Effector memory CD4-positive, alpha-beta T cell (primary cell): Measurements from ENCODE around the gene KIAA1217.
"Not testable (repeated sequence)": the region's sequence is repeated elsewhere in the genome, so short reads cannot be mapped to it uniquely, and the experiment has no call there.

Source experiments
- DNase-seq, 3 donors: peaks; one replicate each; pipeline ENCODE4 v3.0.0-alpha.2; 2020
- H3K27ac ChIP-seq: 2 replicates; pipeline ENCODE4 v1.7.0; 2013; ENCODE audit warnings: mild to moderate bottlenecking, low read length, moderate library complexity; ENCODE audit not compliant: insufficient read depth, poor library complexity, severe bottlenecking
- H3K27me3 ChIP-seq: replicated peaks from 2 replicates; pipeline ENCODE4 v1.7.0; 2013; ENCODE audit warnings: mild to moderate bottlenecking, low read length; ENCODE audit not compliant: insufficient read depth, control insufficient read depth, poor library complexity, severe bottlenecking
- H3K36me3 ChIP-seq: 2 replicates; pipeline ENCODE4 v1.7.0; 2013; ENCODE audit warnings: mild to moderate bottlenecking, low read length, moderate library complexity; ENCODE audit not compliant: control insufficient read depth, insufficient read depth
- H3K4me1 ChIP-seq: 2 replicates; pipeline ENCODE4 v1.7.0; 2013; ENCODE audit warnings: low read length, mild to moderate bottlenecking; ENCODE audit not compliant: control insufficient read depth, insufficient read depth, poor library complexity, severe bottlenecking
- H3K4me3 ChIP-seq: 2 replicates; pipeline ENCODE4 v1.7.0; 2013; ENCODE audit warnings: low read length, low read depth, mild to moderate bottlenecking; ENCODE audit not compliant: insufficient read depth, poor library complexity, severe bottlenecking
- H3K9me3 ChIP-seq: 2 replicates; pipeline ENCODE4 v1.7.0; 2013; ENCODE audit warnings: mild to moderate bottlenecking, low read length, moderate library complexity; ENCODE audit not compliant: control insufficient read depth

The KIAA1217 gene

GRCh38 chr10:24442641-24443174 lies 233.8 kb downstream of the KIAA1217 start:
- DNase-seq, H3K4me3 ChIP-seq, H3K4me1 ChIP-seq, H3K27me3 ChIP-seq, H3K9me3 ChIP-seq, H3K27ac ChIP-seq, H3K36me3 ChIP-seq: not testable (repeated sequence)

GRCh38 chr10:24444337-24444736 lies 235.4 kb downstream of the KIAA1217 start:
- Histone ChIP-seq H3K27ac (no peak overlapping the region), H3K27me3 (no peaks in the 10 kb centered on the region), H3K9me3 (no peaks in the 10 kb centered on the region), H3K36me3 (no peaks in the 10 kb centered on the region), H3K4me3 (no peak overlapping the region), H3K4me1 (no peaks in the 10 kb centered on the region)
- DNase-seq = no peak

GRCh38 chr10:24445958-24446357 lies 237.0 kb downstream of the KIAA1217 start:
- H3K27me3 ChIP-seq, H3K27ac ChIP-seq, H3K4me3 ChIP-seq, H3K4me1 ChIP-seq, DNase-seq, H3K36me3 ChIP-seq, H3K9me3 ChIP-seq: not testable (repeated sequence)

GRCh38 chr10:24446739-24447138 lies 237.8 kb downstream of the KIAA1217 start:
- Histone ChIP-seq H3K4me3 (no peak overlapping the region), H3K27ac (no peak overlapping the region), H3K27me3 (no peaks in the 10 kb centered on the region), H3K36me3 (no peaks in the 10 kb centered on the region), H3K9me3 (no peaks in the 10 kb centered on the region), H3K4me1 (no peaks in the 10 kb centered on the region)
- DNase-seq = no peak

- Histone ChIP-seq H3K4me3 (no peak overlapping the region), H3K27ac (no peak overlapping the region), H3K27me3 (no peaks in the 10 kb centered on the region), H3K4me1 (peaks cover 3% of the 10 kb centered on the region), H3K36me3 (no peaks in the 10 kb centered on the region), H3K9me3 (no peaks in the 10 kb centered on the region)
- no peak for DNase-seq
These were observed 239.5 kb downstream of the KIAA1217 start for GRCh38 chr10:24448351-24448999.

- peaks cover 3% of the 10 kb centered on the region for H3K4me1 ChIP-seq
- DNase-seq = no peak
- H3K27ac ChIP-seq = no peak overlapping the region
These were observed 240.4 kb downstream of the KIAA1217 start for GRCh38 chr10:24449321-24449740.

GRCh38 chr10:24449769-24450310 lies 240.9 kb downstream of the KIAA1217 start:
- Histone ChIP-seq H3K4me1 (peaks cover 3% of the 10 kb centered on the region), H3K27me3 (no peaks in the 10 kb centered on the region), H3K9me3 (no peaks in the 10 kb centered on the region), H3K27ac (no peak overlapping the region), H3K36me3 (no peaks in the 10 kb centered on the region), H3K4me3 (no peak overlapping the region)
- no peak for DNase-seq

More at GRCh38 chr10:24449321-24449740, 240.4 kb downstream of the KIAA1217 start:
- no peak overlapping the region for H3K4me3 ChIP-seq
- no peaks in the 10 kb centered on the region for H3K27me3 ChIP-seq
- no peaks in the 10 kb centered on the region for H3K36me3 ChIP-seq
- H3K9me3 ChIP-seq = no peaks in the 10 kb centered on the region

GRCh38 chr10:24451325-24451820 lies 242.4 kb downstream of the KIAA1217 start:
- no peaks in the 10 kb centered on the region for H3K36me3 ChIP-seq
- H3K9me3 ChIP-seq = no peaks in the 10 kb centered on the region
- no peak overlapping the region for H3K4me3 ChIP-seq
- H3K27me3 ChIP-seq = no peaks in the 10 kb centered on the region
- peaks cover 3% of the 10 kb centered on the region for H3K4me1 ChIP-seq
- no peak overlapping the region for H3K27ac ChIP-seq
- no peak for DNase-seq

- DNase-seq = no peak
- Histone ChIP-seq H3K9me3 (no peaks in the 10 kb centered on the region), H3K4me3 (no peak overlapping the region), H3K27ac (no peak overlapping the region), H3K36me3 (no peaks in the 10 kb centered on the region), H3K4me1 (peaks cover 3% of the 10 kb centered on the region), H3K27me3 (no peaks in the 10 kb centered on the region)
These were observed 243.1 kb downstream of the KIAA1217 start for GRCh38 chr10:24452030-24452429.

GRCh38 chr10:24453404-24453830 lies 244.5 kb downstream of the KIAA1217 start:
- Histone ChIP-seq H3K27me3 (peaks cover 3% of the 10 kb centered on the region), H3K4me3 (no peak overlapping the region), H3K36me3 (no peaks in the 10 kb centered on the region)

More at GRCh38 chr10:24453404-24453830, 244.5 kb downstream of the KIAA1217 start:
- Histone ChIP-seq H3K4me1 (peaks cover 3% of the 10 kb centered on the region), H3K27ac (no peak overlapping the region), H3K9me3 (no peaks in the 10 kb centered on the region)
- DNase-seq = no peak
